Upper lobe of left lung (tissue), 6 donors: Measurements from ENCODE around the gene KRTAP10-8. TPM values are rescaled to one million over a fixed set of nuclear protein-coding genes. Genes with fewer than 3 reads are reported as not detected.

Experiments
- ATAC-seq, 2 donors: fragments of 200-7000 bp; cut with Tn5 transposase; one replicate each; pipeline ENCODE4 v1.9.1; 2022; ENCODE audit warnings: mild to moderate bottlenecking in 2 of 2, moderate library complexity in 2 of 2; ENCODE audit not compliant: low FRiP score in 2 of 2
- DNase-seq, 2 donors: peaks; one replicate each; pipeline ENCODE4 v3.0.0-alpha.2; 2019 to 2020
- H3K27ac ChIP-seq, 4 donors: fragments of 200-600 bp; sonication (generic); one replicate each; pipeline ENCODE4 v1.5.1; 2016 to 2019
- H3K27me3 ChIP-seq, 4 donors: fragments of 200-600 bp; sonication (generic); one replicate each; pipeline ENCODE4 v1.5.1; 2017 to 2019
- H3K36me3 ChIP-seq, 4 donors: fragments of 200-600 bp; sonication (generic); one replicate each; pipeline ENCODE4 v1.5.1; 2016 to 2019
- H3K4me1 ChIP-seq, 4 donors: fragments of 200-600 bp; sonication (generic); one replicate each; pipeline ENCODE4 v1.5.1; 2018 to 2019
- H3K4me3 ChIP-seq, 4 donors: fragments of 200-600 bp; sonication (generic); one replicate each; pipeline ENCODE4 v1.5.1; 2017 to 2019; ENCODE audit warnings: mild to moderate bottlenecking in 2 of 4, moderate library complexity in 1 of 4
- H3K9me3 ChIP-seq, 4 donors: fragments of 200-600 bp; sonication (generic); one replicate each; pipeline ENCODE4 v1.5.1; 2018 to 2019
- EP300 ChIP-seq, 4 donors: sonication (generic); formaldehyde crosslinking; IDR thresholded peaks; one replicate each; pipeline ENCODE4 v1.5.1; 2017; ENCODE audit warnings: antibody characterized with exemption in 4 of 4, control low read depth in 2 of 4
- POLR2A ChIP-seq, 4 donors: fragments of 450-650 bp; IDR thresholded peaks; one replicate each; pipeline ENCODE4 v1.5.1; 2016 to 2017; ENCODE audit warnings: antibody characterized with exemption in 4 of 4, mild to moderate bottlenecking in 2 of 4
- POLR2AphosphoS5 ChIP-seq, 2 donors: sonication (generic); formaldehyde crosslinking; IDR thresholded peaks; one replicate each; pipeline ENCODE4 v1.5.1; 2017; ENCODE audit warnings: antibody characterized with exemption in 2 of 2
- WGBS, 2 donors: methylation state at CpG; one replicate each; pipeline ENCODE4 v1.1.5; 2017 to 2018; 5-methylcytosine and 5-hydroxymethylcytosine counted together
- total RNA-seq, 6 donors: library from RNA; depleted of rRNA in 4 of 6; stranded (reverse); fragments of >200 nt in 4 of 6; gene quantifications; one replicate each; pipeline versions ENCODE4 v1.1.0 to v1.2.1, GENCODE V29; 2016 to 2021
- TF ChIP-seq, protein P1 (sequence below), 6 experiments: fragments of 450-650 bp in 4 of 6; fragments of 200-600 bp in 2 of 6; sonication (generic) in 2 of 6; IDR thresholded peaks; one replicate each; pipeline ENCODE4 v1.5.1; 2016 to 2019; ENCODE audit warnings: antibody characterized with exemption in 6 of 6
- donor health status: DM: no; HTN: no; CAD: no; lungs with moderate emphysema.
- donor health status: DM: no; HTN: yes; CAD: no; lungs with severe emphysema.

The KRTAP10-8 gene
- total RNA-seq, 6 donors from 2014 or later, result not detected

DNA sequence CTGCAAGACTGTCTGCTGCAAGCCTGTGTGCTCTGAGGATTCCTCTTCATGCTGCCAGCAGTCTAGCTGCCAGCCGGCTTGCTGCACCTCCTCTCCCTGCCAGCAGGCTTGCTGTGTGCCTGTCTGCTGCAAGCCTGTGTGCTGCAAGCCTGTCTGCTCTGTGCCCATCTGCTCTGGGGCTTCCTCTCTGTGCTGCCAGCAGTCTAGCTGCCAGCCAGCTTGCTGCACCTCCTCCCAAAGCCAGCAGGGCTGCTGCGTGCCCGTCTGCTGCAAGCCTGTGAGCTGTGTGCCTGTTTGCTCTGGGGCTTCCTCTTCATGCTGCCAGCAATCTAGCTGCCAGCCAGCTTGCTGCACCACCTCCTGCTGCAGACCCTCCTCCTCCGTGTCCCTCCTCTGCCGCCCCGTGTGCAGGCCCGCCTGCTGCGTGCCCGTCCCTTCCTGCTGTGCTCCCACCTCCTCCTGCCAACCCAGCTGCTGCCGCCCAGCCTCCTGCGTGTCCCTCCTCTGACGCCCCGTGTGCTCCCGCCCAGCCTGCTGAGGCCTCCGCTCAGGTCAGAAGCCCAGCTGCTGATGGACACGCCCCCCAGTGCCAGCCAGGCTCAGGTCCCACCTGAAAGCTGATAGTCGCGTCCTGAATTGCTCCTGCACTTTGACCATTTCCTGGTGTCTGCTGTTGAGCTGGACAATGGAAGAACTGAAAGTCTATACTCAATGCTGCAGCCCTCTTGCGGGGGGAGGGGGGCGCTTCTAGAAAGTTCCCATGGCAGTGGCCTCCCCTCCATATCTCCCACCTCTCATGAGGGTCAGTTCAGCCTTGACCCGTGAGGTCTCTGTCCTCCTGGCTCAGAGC lies 37.2 kb upstream of the KRTAP10-8 start:
- H3K27ac ChIP-seq, result no peak overlapping the region
- no peaks in the 10 kb centered on the region for H3K27me3 ChIP-seq
- H3K4me1 ChIP-seq, result no peaks in the 10 kb centered on the region
- no peak for TF ChIP-seq POLR2AphosphoS5 (IDR thresholded peaks at IDR 0.05)
- H3K9me3 ChIP-seq, result peaks cover 0 to 24% (median 11%) of the 10 kb centered on the region in 4 donors
- no peak for ATAC-seq
- WGBS, 2 donors, result 33 to 38% methylated on average over 18 to 21 of the region's 21 CpGs
- no peaks in the 10 kb centered on the region for H3K36me3 ChIP-seq
- no peak overlapping the region for H3K4me3 ChIP-seq
- no peak for DNase-seq

DNA sequence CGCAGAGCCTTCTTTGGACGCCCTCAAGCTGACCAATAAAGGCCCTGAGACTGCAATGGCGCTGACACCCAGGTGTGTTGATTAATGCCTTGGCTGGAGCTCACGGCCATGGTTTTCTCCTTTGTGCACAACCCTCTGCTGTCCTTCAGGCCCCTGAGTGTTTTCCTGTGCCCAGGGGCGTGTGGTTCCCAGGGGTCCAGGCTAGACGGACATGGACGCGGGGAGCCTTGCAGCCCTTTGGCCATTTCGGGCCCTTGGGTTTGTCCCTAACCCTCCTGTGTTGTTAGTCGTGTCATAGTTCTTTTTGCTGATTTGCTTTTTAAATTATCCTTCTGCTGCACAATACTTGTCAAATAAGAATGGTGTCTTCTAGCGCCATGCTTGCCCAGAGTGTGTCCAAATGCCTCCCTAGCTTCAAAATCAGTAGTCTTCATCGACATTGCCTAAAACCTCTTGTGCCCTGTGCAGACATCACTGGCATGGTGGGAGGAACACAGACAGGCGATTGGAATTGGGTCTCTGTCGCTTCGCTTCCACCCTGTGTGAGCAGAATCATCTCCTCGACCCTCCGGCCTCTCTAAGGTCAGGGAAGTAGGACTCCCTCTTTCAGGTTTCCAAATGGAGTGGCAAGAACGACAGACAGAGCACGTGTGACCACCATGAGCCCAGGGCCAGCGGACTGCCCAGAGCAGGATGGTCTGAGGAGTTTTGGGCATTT lies 36.4 kb upstream of the KRTAP10-8 start:
- WGBS, 2 donors, result 86 to 87% methylated on average over 20 of the region's 20 CpGs
- Histone ChIP-seq H3K27me3 (no peaks in the 10 kb centered on the region), H3K9me3 (peaks cover 0 to 24% (median 11%) of the 10 kb centered on the region in 4 donors), H3K27ac (no peak overlapping the region), H3K4me1 (no peaks in the 10 kb centered on the region), H3K36me3 (no peaks in the 10 kb centered on the region), H3K4me3 (no peak overlapping the region)
- TF ChIP-seq, protein P1, sequence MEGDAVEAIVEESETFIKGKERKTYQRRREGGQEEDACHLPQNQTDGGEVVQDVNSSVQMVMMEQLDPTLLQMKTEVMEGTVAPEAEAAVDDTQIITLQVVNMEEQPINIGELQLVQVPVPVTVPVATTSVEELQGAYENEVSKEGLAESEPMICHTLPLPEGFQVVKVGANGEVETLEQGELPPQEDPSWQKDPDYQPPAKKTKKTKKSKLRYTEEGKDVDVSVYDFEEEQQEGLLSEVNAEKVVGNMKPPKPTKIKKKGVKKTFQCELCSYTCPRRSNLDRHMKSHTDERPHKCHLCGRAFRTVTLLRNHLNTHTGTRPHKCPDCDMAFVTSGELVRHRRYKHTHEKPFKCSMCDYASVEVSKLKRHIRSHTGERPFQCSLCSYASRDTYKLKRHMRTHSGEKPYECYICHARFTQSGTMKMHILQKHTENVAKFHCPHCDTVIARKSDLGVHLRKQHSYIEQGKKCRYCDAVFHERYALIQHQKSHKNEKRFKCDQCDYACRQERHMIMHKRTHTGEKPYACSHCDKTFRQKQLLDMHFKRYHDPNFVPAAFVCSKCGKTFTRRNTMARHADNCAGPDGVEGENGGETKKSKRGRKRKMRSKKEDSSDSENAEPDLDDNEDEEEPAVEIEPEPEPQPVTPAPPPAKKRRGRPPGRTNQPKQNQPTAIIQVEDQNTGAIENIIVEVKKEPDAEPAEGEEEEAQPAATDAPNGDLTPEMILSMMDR (IDR thresholded peaks at IDR 0.05), result no peak
- TF ChIP-seq EP300 (IDR thresholded peaks at IDR 0.05) (no peak), POLR2A (IDR thresholded peaks at IDR 0.05) (no peak), POLR2AphosphoS5 (IDR thresholded peaks at IDR 0.05) (no peak)
- ATAC-seq (no peak), DNase-seq (no peak)

DNA sequence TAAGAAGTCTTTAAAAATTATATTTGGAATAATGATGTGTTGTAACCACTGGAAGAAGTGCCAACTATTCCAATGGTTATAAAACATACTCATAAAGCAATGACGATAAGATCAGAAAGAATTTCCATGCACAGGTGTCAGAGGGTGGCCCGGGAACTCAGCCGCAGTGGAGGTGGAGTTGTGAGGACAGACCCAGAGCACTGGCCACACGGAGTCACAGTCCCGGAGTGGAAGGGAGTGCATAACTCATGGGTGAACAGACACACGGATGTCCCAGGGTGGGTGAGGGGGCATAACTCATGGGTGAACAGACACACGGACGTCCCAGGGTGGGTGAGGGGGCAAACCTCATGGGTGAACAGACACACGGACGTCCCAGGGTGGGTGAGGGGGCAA lies 35.9 kb upstream of the KRTAP10-8 start:
- TF ChIP-seq, protein P1 (IDR thresholded peaks at IDR 0.05), result no peak
- no peak for TF ChIP-seq POLR2A (IDR thresholded peaks at IDR 0.05)
- no peak for TF ChIP-seq POLR2AphosphoS5 (IDR thresholded peaks at IDR 0.05)
- no peak for TF ChIP-seq EP300 (IDR thresholded peaks at IDR 0.05)
- Histone ChIP-seq H3K27me3 (no peaks in the 10 kb centered on the region), H3K4me3 (no peak overlapping the region), H3K27ac (no peak overlapping the region), H3K4me1 (no peaks in the 10 kb centered on the region), H3K36me3 (no peaks in the 10 kb centered on the region), H3K9me3 (peaks cover 0 to 29% (median 12%) of the 10 kb centered on the region in 4 donors)
- DNase-seq, result no peak
- ATAC-seq, result no peak
- 89 to 91% methylated on average over 9 to 10 of the region's 10 CpGs for WGBS, 2 donors

DNA sequence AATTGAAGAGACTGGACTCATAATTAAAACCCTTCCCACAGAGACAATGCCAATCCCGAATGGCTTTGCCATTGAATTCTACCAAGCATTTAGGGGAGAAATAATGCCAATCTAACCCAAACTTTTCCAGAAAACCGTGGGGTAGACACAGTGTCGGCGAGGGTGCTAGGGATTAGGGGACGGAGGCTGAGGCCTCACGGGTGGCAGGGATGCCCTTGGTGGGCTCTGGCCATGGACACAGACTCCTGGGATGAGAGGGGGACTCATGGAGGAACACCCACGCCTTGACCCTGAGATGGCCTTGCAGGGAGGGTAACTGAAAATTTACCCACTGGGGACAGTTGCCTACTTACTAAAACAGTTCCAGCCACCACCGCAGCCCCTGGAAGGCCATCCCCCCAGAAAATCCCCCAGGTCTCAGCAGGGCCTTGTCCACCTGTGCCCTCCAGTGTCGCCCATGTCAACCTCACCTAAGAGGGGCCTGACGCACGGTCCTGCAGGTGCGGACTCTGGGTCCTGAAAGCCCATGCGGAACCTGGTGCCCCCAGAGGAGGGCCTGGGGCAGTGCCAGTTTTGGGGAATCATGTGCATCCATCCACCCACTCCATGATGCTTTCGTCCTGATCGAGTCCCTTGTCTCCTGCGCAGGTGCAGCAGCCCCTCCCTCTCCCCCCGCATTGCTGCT lies 33.4 kb upstream of the KRTAP10-8 start:
- H3K4me1 ChIP-seq, result no peaks in the 10 kb centered on the region
- 85 to 95% methylated on average over 6 to 17 of the region's 17 CpGs for WGBS, 2 donors
- DNase-seq, result no peak

More for the DNA sequence above, 33.4 kb upstream of the KRTAP10-8 start:
- no peak overlapping the region for H3K27ac ChIP-seq
- no peak for ATAC-seq
- H3K4me3 ChIP-seq, result no peak overlapping the region
- H3K36me3 ChIP-seq, result no peaks in the 10 kb centered on the region
- TF ChIP-seq EP300 (IDR thresholded peaks at IDR 0.05), result no peak
- TF ChIP-seq POLR2AphosphoS5 (IDR thresholded peaks at IDR 0.05), result no peak
- TF ChIP-seq, protein P1 (IDR thresholded peaks at IDR 0.05), result no peak
- no peak for TF ChIP-seq POLR2A (IDR thresholded peaks at IDR 0.05)
- H3K27me3 ChIP-seq, result no peaks in the 10 kb centered on the region
- H3K9me3 ChIP-seq, result peaks cover 0 to 31% (median 15%) of the 10 kb centered on the region in 4 donors
